ENCODE data around the gene PKD1.

PKD1 gene

GRCh38 chr16:2096853-2097595, 38.7 kb downstream of the PKD1 start:
- Histone ChIP-seq H3K36me3 (peaks cover 53% of the 10 kb centered on the region), H3K27ac (no peak overlapping the region), H3K9me3 (ENCODE audit: severe bottlenecking) (no peaks in the 10 kb centered on the region), H3K27me3 (ENCODE audit: insufficient read depth, low read depth, severe bottlenecking) (no peaks in the 10 kb centered on the region), H3K4me3 (ENCODE audit: low read depth, low read length) (no peak overlapping the region)
- TF ChIP-seq CTCF (IDR thresholded peaks at IDR 0.05; ENCODE audit: low read depth, low read length), result no peak
- DNase-seq, result no peak

- H3K27me3 ChIP-seq (ENCODE audit: insufficient read depth, low read depth, severe bottlenecking), result no peaks in the 10 kb centered on the region
- H3K27ac ChIP-seq, result no peak overlapping the region
- no peak for DNase-seq
- no peak overlapping the region for H3K4me3 ChIP-seq (ENCODE audit: low read depth, low read length)
- H3K36me3 ChIP-seq, result peaks cover 60% of the 10 kb centered on the region
- H3K9me3 ChIP-seq (ENCODE audit: severe bottlenecking), result no peaks in the 10 kb centered on the region
- TF ChIP-seq CTCF (IDR thresholded peaks at IDR 0.05; ENCODE audit: low read depth, low read length), result no peak
These were observed 39.6 kb downstream of the PKD1 start for GRCh38 chr16:2095918-2096582.

GRCh38 chr16:2095315-2095853, 40.3 kb downstream of the PKD1 start:
- Histone ChIP-seq H3K36me3 (peaks cover 63% of the 10 kb centered on the region), H3K27me3 (ENCODE audit: insufficient read depth, low read depth, severe bottlenecking) (no peaks in the 10 kb centered on the region), H3K27ac (no peak overlapping the region), H3K4me3 (ENCODE audit: low read depth, low read length) (no peak overlapping the region), H3K9me3 (ENCODE audit: severe bottlenecking) (no peaks in the 10 kb centered on the region)
- DNase-seq, result no peak
- no peak for TF ChIP-seq CTCF (IDR thresholded peaks at IDR 0.05; ENCODE audit: low read depth, low read length)

- Histone ChIP-seq H3K9me3 (ENCODE audit: severe bottlenecking) (no peaks in the 10 kb centered on the region), H3K27ac (no peak overlapping the region), H3K27me3 (ENCODE audit: insufficient read depth, low read depth, severe bottlenecking) (no peaks in the 10 kb centered on the region), H3K36me3 (peaks cover 78% of the 10 kb centered on the region), H3K4me3 (ENCODE audit: low read depth, low read length) (no peak overlapping the region)
- no peak for TF ChIP-seq CTCF (IDR thresholded peaks at IDR 0.05; ENCODE audit: low read depth, low read length)
- no peak for DNase-seq
These were observed 41.9 kb downstream of the PKD1 start for GRCh38 chr16:2093793-2094192.

- TF ChIP-seq CTCF (IDR thresholded peaks at IDR 0.05; ENCODE audit: low read depth, low read length), result no peak
- Histone ChIP-seq H3K9me3 (ENCODE audit: severe bottlenecking) (no peaks in the 10 kb centered on the region), H3K27me3 (ENCODE audit: insufficient read depth, low read depth, severe bottlenecking) (no peaks in the 10 kb centered on the region), H3K36me3 (peaks cover 87% of the 10 kb centered on the region), H3K4me3 (ENCODE audit: low read depth, low read length) (no peak overlapping the region), H3K27ac (no peak overlapping the region)
- DNase-seq, result no peak
These were observed 42.8 kb downstream of the PKD1 start for GRCh38 chr16:2092866-2093265.
